H1 (cell line): Measurements from ENCODE around the gene ORC6. TPM values are rescaled to one million over a fixed set of nuclear protein-coding genes. Genes with fewer than 3 reads are reported as not detected.

Experiments
- CTCF ChIA-PET: fragments of 300-600 bp; sonication (Branson Sonifier 250); formaldehyde crosslinking; loops from one replicate; lab custom pipeline; 2021; ENCODE audit not compliant: partially characterized antibody; lab: Charles Lee
- POLR2A ChIA-PET: fragments of 300-600 bp; sonication (Branson Sonifier 250); formaldehyde crosslinking; loops from one replicate; lab custom pipeline; 2021; ENCODE audit warnings: inconsistent platforms; ENCODE audit not compliant: partially characterized antibody; lab: Charles Lee
- DNase-seq, 2 experiments: peaks; one replicate each; pipeline versions ENCODE4 v3.0.0 to v3.0.0-alpha.2; 2010 to 2022; ENCODE audit warnings: low spot score in 2 of 2, low read depth in 1 of 2, mixed read lengths in 1 of 2
- FAIRE-seq: peaks from 2 replicates; lab custom pipeline; 2011; peaks lifted over from hg19 to GRCh38; lab: Jason Lieb, UNC
- H2AFZ ChIP-seq: 2 replicates; pipeline ENCODE4 v1.8.1; 2012; ENCODE audit warnings: low read length, inconsistent platforms
- H2AK5ac ChIP-seq: 2 replicates; pipeline ENCODE4 v1.6.1; 2013; ENCODE audit warnings: low read depth, low read length
- H2BK120ac ChIP-seq: replicated peaks from 2 replicates; pipeline ENCODE3; 2013; ENCODE audit warnings: low read depth, low read length, inconsistent platforms
- H2BK12ac ChIP-seq: 2 replicates; pipeline ENCODE4 v1.6.1; 2013; ENCODE audit warnings: low read depth, low read length
- H2BK15ac ChIP-seq: 2 replicates; pipeline ENCODE4 v1.6.1; 2013; ENCODE audit warnings: low read length
- H2BK20ac ChIP-seq: 2 replicates; pipeline ENCODE4 v1.6.1; 2013; ENCODE audit warnings: low read length
- H2BK5ac ChIP-seq: 2 replicates; pipeline ENCODE4 v1.6.1; 2013; ENCODE audit warnings: low read depth, low read length
- H3K14ac ChIP-seq: 2 replicates; pipeline ENCODE4 v1.6.1; 2013; ENCODE audit warnings: inconsistent platforms; ENCODE audit not compliant: insufficient read length
- H3K18ac ChIP-seq: 2 replicates; pipeline ENCODE4 v1.6.1; 2013; ENCODE audit warnings: low read length; ENCODE audit errors: extremely low read depth
- H3K23ac ChIP-seq: 2 replicates; pipeline ENCODE4 v1.6.1; 2013; ENCODE audit warnings: inconsistent platforms; ENCODE audit not compliant: insufficient read length
- H3K23me2 ChIP-seq: 2 replicates; pipeline ENCODE4 v1.6.1; 2013; ENCODE audit warnings: low read depth, low read length
- H3K27ac ChIP-seq: 2 replicates; pipeline ENCODE4 v1.6.1; 2011; ENCODE audit warnings: low read depth, low read length, inconsistent platforms
- H3K27me3 ChIP-seq, 4 experiments: replicated peaks in 1 of 4; 1 replicate in 1 of 4; 2 replicates in 3 of 4; pipeline versions ENCODE4 v1.6.1 to v1.8.1; 2011 to 2013; ENCODE audit warnings: low read length in 3 of 4, mild to moderate bottlenecking in 3 of 4, inconsistent platforms in 2 of 4, mixed read lengths in 2 of 4, moderate library complexity in 1 of 4; ENCODE audit not compliant: control insufficient read depth in 3 of 4, insufficient read depth in 3 of 4; ENCODE audit errors: extremely low read depth in 1 of 4
- H3K36me3 ChIP-seq, 4 experiments: 2 replicates each; pipeline versions ENCODE4 v1.6.1 to v1.8.1; 2011 to 2013; ENCODE audit warnings: mild to moderate bottlenecking in 4 of 4, low read length in 3 of 4, moderate library complexity in 2 of 4, control low read depth in 1 of 4, inconsistent platforms in 1 of 4; ENCODE audit not compliant: insufficient read depth in 4 of 4, control insufficient read depth in 2 of 4
- H3K4ac ChIP-seq: replicated peaks from 2 replicates; pipeline ENCODE3; 2013; ENCODE audit warnings: low read length, low read depth, mixed read lengths, inconsistent platforms; ENCODE audit not compliant: insufficient read length
- H3K4me1 ChIP-seq, 4 experiments: replicated peaks in 1 of 4; 1 replicate in 1 of 4; 2 replicates in 3 of 4; pipeline versions ENCODE4 v1.6.1 to v1.8.1; 2011 to 2013; ENCODE audit warnings: low read length in 3 of 4, inconsistent platforms in 2 of 4, mixed read lengths in 1 of 4; ENCODE audit not compliant: insufficient read depth in 4 of 4, control insufficient read depth in 3 of 4
- H3K4me2 ChIP-seq, 2 experiments: 2 replicates each; pipeline versions ENCODE4 v1.6.1 to v1.8.1; 2011 to 2013; ENCODE audit warnings: low read depth in 2 of 2, low read length in 2 of 2, control low read depth in 1 of 2, inconsistent platforms in 1 of 2, mild to moderate bottlenecking in 1 of 2; ENCODE audit not compliant: insufficient read depth in 1 of 2
- H3K4me3 ChIP-seq, 4 experiments: fragments of 200-600, 300-600 bp in 1 of 4; sonication (generic), shearing (Covaris generic), sonication (Bioruptor Twin) in 1 of 4; 2 replicates each; pipeline versions ENCODE4 v1.5.1 to v1.8.1; 2011 to 2016; ENCODE audit warnings: low read length in 4 of 4, low read depth in 3 of 4, control low read depth in 2 of 4, inconsistent platforms in 2 of 4, mild to moderate bottlenecking in 2 of 4, mixed read lengths in 1 of 4, moderate library complexity in 1 of 4; ENCODE audit not compliant: insufficient read depth in 2 of 4; ENCODE audit errors: extremely low read depth in 1 of 4
- H3K56ac ChIP-seq: replicated peaks from 2 replicates; pipeline ENCODE3; 2013; ENCODE audit warnings: low read depth, mild to moderate bottlenecking, mixed read lengths, low read length, inconsistent platforms; ENCODE audit not compliant: insufficient read length
- H3K79me1 ChIP-seq: 2 replicates; pipeline ENCODE4 v1.6.1; 2013; ENCODE audit warnings: low read depth, low read length, control low read depth
- H3K79me2 ChIP-seq, 2 experiments: 2 replicates each; pipeline versions ENCODE4 v1.6.1 to v1.8.1; 2012 to 2013; ENCODE audit warnings: low read length in 2 of 2, mild to moderate bottlenecking in 2 of 2, inconsistent platforms in 1 of 2; ENCODE audit not compliant: insufficient read depth in 2 of 2, control insufficient read depth in 1 of 2
- H3K9ac ChIP-seq, 4 experiments: replicated peaks in 1 of 4; 1 replicate in 1 of 4; 2 replicates in 3 of 4; pipeline versions ENCODE4 v1.6.1 to v1.8.1; 2011 to 2013; ENCODE audit warnings: low read depth in 3 of 4, low read length in 3 of 4, control low read depth in 2 of 4, mild to moderate bottlenecking in 2 of 4, moderate library complexity in 2 of 4, inconsistent platforms in 1 of 4; ENCODE audit errors: extremely low read depth in 1 of 4
- H3K9me3 ChIP-seq, 2 experiments: 2 replicates each; pipeline versions ENCODE4 v1.6.1 to v1.8.1; 2012 to 2013; ENCODE audit warnings: mild to moderate bottlenecking in 2 of 2, moderate library complexity in 2 of 2, control low read depth in 1 of 2, inconsistent platforms in 1 of 2, low read depth in 1 of 2, low read length in 1 of 2, mixed read lengths in 1 of 2; ENCODE audit not compliant: insufficient read depth in 2 of 2
- H4K20me1 ChIP-seq, 2 experiments: replicated peaks in 1 of 2; 2 replicates each; pipeline versions ENCODE3 to v1.8.1; 2011 to 2013; ENCODE audit warnings: inconsistent platforms in 2 of 2, low read length in 2 of 2, mild to moderate bottlenecking in 1 of 2; ENCODE audit not compliant: insufficient read depth in 2 of 2, control insufficient read depth in 1 of 2
- H4K5ac ChIP-seq: 2 replicates; pipeline ENCODE4 v1.6.1; 2013; ENCODE audit warnings: low read length, low read depth, mixed read lengths, inconsistent platforms; ENCODE audit not compliant: insufficient read length
- H4K8ac ChIP-seq: 2 replicates; pipeline ENCODE4 v1.8.0; 2013; ENCODE audit warnings: mild to moderate bottlenecking, moderate library complexity, low read length, inconsistent platforms; ENCODE audit not compliant: insufficient read depth; ENCODE audit errors: extremely low read depth
- H4K91ac ChIP-seq: replicated peaks from 2 replicates; pipeline ENCODE3; 2013; ENCODE audit warnings: low read length, mixed read lengths, inconsistent platforms; ENCODE audit not compliant: insufficient read length
- CHD1 ChIP-seq: IDR thresholded peaks from 2 replicates; pipeline ENCODE4 v1.6.1; 2012; ENCODE audit warnings: low read depth, low read length, improper control_type of control experiment
- FOSL1 ChIP-seq: IDR thresholded peaks from 2 replicates; pipeline ENCODE4 v1.6.1; 2011; ENCODE audit warnings: mild to moderate bottlenecking, low read depth, low read length, moderate library complexity; ENCODE audit not compliant: insufficient read depth
- GABPA ChIP-seq: IDR thresholded peaks from 2 replicates; pipeline ENCODE4 v1.6.1; 2011; ENCODE audit warnings: mild to moderate bottlenecking, low read length, moderate library complexity, borderline replicate concordance; ENCODE audit not compliant: insufficient read depth
- JUN ChIP-seq: IDR thresholded peaks from 2 replicates; pipeline ENCODE4 v1.6.1; 2011; ENCODE audit warnings: low read depth, mild to moderate bottlenecking, improper control_type of control experiment, low read length
- JUND ChIP-seq: IDR thresholded peaks from 2 replicates; pipeline ENCODE4 v1.6.1; 2011; ENCODE audit warnings: mild to moderate bottlenecking, improper control_type of control experiment, low read length
- SUZ12 ChIP-seq: fragments of 200-600 bp; sonication (generic); IDR thresholded peaks from 2 replicates; pipeline ENCODE4 v1.6.1; 2012; ENCODE audit warnings: mild to moderate bottlenecking, inconsistent platforms, low read length, moderate library complexity, mixed read lengths
- TAF1 ChIP-seq: IDR thresholded peaks from 2 replicates; pipeline ENCODE4 v1.6.1; 2011; ENCODE audit warnings: mild to moderate bottlenecking, low read depth, low read length
- WGBS, 2 experiments: shearing (Covaris generic) in 1 of 2; methylation state at CpG; one replicate each; pipeline versions ENCODE4 v1.1.6 to v1.1.7; 2013 to 2015; ENCODE audit warnings: low lambda C conversion rate in 2 of 2, mixed read lengths in 2 of 2, inconsistent platforms in 1 of 2, low coverage in 1 of 2, missing lambda C conversion rate in 1 of 2; ENCODE audit not compliant: insufficient replicate concordance in 2 of 2, insufficient coverage in 1 of 2, insufficient read length in 1 of 2; ENCODE audit errors: extremely low coverage in 1 of 2, missing lambda C conversion rate in 1 of 2; 5-methylcytosine and 5-hydroxymethylcytosine counted together
- polyA plus RNA-seq, 7 experiments: library from polyadenylated mRNA; depleted of rRNA in 3 of 7; stranded (reverse) in 5 of 7; unstranded in 2 of 7; fragments of >200 nt in 5 of 7; fragments of 200-250 nt in 2 of 7; gene quantifications; 1 replicate in 5 of 7; 2 replicates in 1 of 7; 4 replicates in 1 of 7; pipeline versions ENCODE4 v1.2.1 to v1.2.3, GENCODE V29; 2011 to 2013; ENCODE audit warnings: missing spikeins in 2 of 7, mixed read lengths in 2 of 7
- total RNA-seq: library from RNA; stranded (reverse); fragmentation: NEBNext Ultra II Directional; extraction: Animal tissue kit (Norgen Biotek cat#: 25700); gene quantifications from 2 replicates; pipeline ENCODE4 v1.2.1, GENCODE V29; 2021

Gene ORC6
- total and polyA plus RNA-seq, 2 of the 8 experiments (the other 6 are each of a cell fraction or from before 2014, with no cell fraction given), result 41.8 to 67.4 TPM

DNA sequence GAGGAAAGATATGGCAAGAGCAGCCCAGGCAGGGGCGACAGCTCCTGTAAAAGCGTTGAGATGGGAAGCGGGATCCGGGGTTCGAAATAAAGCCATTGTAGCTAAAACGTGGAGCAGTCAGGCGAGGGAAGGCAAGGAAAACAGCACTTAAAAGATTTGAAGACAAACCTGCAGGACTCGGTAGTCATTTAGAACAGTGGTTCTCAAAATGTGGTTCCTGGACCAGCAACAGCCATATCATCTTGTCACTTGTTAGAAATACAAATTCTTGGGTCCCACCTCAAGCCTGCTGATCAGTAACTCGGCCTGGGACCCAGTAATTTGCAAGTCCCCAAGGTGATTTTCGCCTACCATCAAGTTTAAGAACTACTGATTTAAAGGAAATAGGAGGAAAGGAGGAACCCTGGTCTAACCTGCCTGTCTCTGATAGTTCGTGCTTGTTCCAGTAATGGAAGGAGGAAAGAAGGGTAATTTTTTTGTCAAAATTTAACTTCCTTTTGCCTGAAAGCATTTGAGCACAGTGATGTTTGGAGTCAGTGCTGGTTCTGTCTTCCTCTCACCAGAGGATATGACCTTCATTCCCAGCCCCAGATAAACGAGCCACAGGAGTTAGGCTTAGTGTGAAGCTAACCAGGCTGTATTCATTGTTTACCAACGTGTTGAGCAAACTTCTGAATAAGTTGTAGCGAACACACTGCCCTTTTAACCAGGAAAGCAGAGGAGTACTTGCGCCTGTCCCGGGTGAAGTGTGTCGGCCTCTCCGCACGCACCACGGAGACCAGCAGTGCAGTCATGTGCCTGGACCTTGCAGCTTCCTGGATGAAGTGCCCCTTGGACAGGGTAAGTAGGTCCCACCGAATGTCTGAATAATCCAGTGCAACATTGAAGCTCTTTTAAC, 1.1 kb downstream of the ORC6 start:
- H2BK12ac ChIP-seq, result no peak overlapping the region
- H2AK5ac ChIP-seq, result no peak overlapping the region
- no peak overlapping the region for H3K23ac ChIP-seq
- TF ChIP-seq JUND (no peak), SUZ12 (no peak), GABPA (no peak), JUN (no peak), CHD1 (no peak), TAF1 (no peak), FOSL1 (no peak)
- H3K9ac ChIP-seq, result peak overlapping the region; percentile 89 to 98 (median 96)
- H3K79me2 ChIP-seq, result peaks cover 21 to 63% of the 10 kb centered on the region in 2 experiments
- peak overlapping the region; percentile 98; the same call in 1 of the 2 replicates for H4K8ac ChIP-seq
- H3K18ac ChIP-seq, result no peak overlapping the region
- H3K14ac ChIP-seq, result no peak overlapping the region
- H2BK5ac ChIP-seq, result 0 out of 2 replicates have a peak overlapping the region, but pooled peaks have one; percentile 38
- H3K79me1 ChIP-seq, result no peaks in the 10 kb centered on the region; the same call in 1 of the 2 replicates
- peaks cover 13% of the 10 kb centered on the region for H3K23me2 ChIP-seq
- H3K4me3 ChIP-seq, result peak overlapping the region; percentile 88 to 96 (median 92)
- H3K9me3 ChIP-seq, result no peaks in the 10 kb centered on the region
- H4K5ac ChIP-seq, result no peak overlapping the region
- H2AFZ ChIP-seq, result no peak overlapping the region
- FAIRE-seq (no peak), DNase-seq (no peak)
- H2BK120ac ChIP-seq, result no peak overlapping the region
- peak overlapping the region; percentile 89; the same call in 1 of the 2 replicates for H3K27ac ChIP-seq
- no peak overlapping the region for H3K4ac ChIP-seq
- H3K27me3 ChIP-seq, result no peaks in the 10 kb centered on the region
- H3K36me3 ChIP-seq, result peaks cover 10 to 37% (median 25%) of the 10 kb centered on the region in 4 experiments
- peaks cover 23 to 25% of the 10 kb centered on the region in 2 experiments for H4K20me1 ChIP-seq
- CTCF ChIA-PET, result interaction anchor here (0.6 to 3.7 kb wide), 11 partner anchors 9 to 110 kb away, joined by 3 to 19 read pairs (median 4); no protein-coding TSS in a partner anchor
- H3K56ac ChIP-seq, result no peak overlapping the region
- no peak overlapping the region for H2BK15ac ChIP-seq
- POLR2A ChIA-PET, result interaction anchor here (0.9 to 2.3 kb wide), 16 partner anchors 7 to 239 kb away, joined by 3 to 13 read pairs (median 4); partner anchors contain the start of gene GPT2
- H3K4me2 ChIP-seq, result peak overlapping the region; percentile 76 to 96
- no peak overlapping the region for H4K91ac ChIP-seq
- peaks cover 2 to 13% (median 5%) of the 10 kb centered on the region in 4 experiments; a peak in 5 of 7 replicates for H3K4me1 ChIP-seq
- 38% methylated on average over 21 of the region's 21 CpGs; no CpG with 5 or more reads in 1 of the 2 experiments for WGBS, 2 experiments
- H2BK20ac ChIP-seq, result no peak overlapping the region
